Transverse colon (tissue), 4 donors: ENCODE data around the gene PRSS35.
"Not testable (repeated sequence)": the region's sequence is repeated elsewhere in the genome, so short reads cannot be mapped to it uniquely, and the experiment has no call there.

Experiments
- EP300 ChIP-seq: sonication (generic); formaldehyde crosslinking; IDR thresholded peaks from one replicate; pipeline ENCODE4 v1.6.1; 2017; ENCODE audit warnings: antibody characterized with exemption, low read depth
- POLR2A ChIP-seq: fragments of 450-650 bp; IDR thresholded peaks from one replicate; pipeline ENCODE4 v1.6.1; 2016; ENCODE audit warnings: antibody characterized with exemption, mild to moderate bottlenecking, moderate library complexity
- POLR2AphosphoS5 ChIP-seq, 3 donors: sonication (generic); formaldehyde crosslinking; IDR thresholded peaks; one replicate each; pipeline ENCODE4 v1.6.1; 2016; ENCODE audit warnings: antibody characterized with exemption in 3 of 3
- TF ChIP-seq, protein P1 (sequence below), 5 experiments: fragments of 200-600 bp in 3 of 5; fragments of 450-650 bp in 2 of 5; sonication (generic) in 3 of 5; IDR thresholded peaks; 1 replicate in 2 of 5; 2 replicates in 3 of 5; pipeline ENCODE4 v1.5.1; 2016 to 2017; ENCODE audit warnings: antibody characterized with exemption in 5 of 5, inconsistent platforms in 3 of 5, mild to moderate bottlenecking in 2 of 5, moderate library complexity in 1 of 5

DNA sequence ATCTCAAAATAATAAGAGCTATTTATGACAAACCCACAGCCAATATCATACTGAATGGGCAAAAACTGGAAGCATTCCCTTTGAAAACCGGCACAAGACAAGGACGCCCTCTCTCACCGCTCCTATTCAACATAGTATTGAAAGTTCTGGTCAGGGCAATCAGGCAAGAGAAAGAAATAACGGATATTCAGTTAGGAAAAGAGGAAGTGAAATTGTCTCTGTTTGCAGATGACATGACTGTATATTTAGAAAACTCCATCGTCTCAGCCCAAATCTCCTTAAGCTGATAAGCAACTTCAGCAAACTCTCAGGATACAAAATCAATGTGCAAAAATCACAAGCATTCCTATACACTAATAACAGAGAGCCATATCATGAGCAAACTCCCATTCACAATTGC lies 38.1 kb downstream of the PRSS35 start:
- TF ChIP-seq, protein P1, sequence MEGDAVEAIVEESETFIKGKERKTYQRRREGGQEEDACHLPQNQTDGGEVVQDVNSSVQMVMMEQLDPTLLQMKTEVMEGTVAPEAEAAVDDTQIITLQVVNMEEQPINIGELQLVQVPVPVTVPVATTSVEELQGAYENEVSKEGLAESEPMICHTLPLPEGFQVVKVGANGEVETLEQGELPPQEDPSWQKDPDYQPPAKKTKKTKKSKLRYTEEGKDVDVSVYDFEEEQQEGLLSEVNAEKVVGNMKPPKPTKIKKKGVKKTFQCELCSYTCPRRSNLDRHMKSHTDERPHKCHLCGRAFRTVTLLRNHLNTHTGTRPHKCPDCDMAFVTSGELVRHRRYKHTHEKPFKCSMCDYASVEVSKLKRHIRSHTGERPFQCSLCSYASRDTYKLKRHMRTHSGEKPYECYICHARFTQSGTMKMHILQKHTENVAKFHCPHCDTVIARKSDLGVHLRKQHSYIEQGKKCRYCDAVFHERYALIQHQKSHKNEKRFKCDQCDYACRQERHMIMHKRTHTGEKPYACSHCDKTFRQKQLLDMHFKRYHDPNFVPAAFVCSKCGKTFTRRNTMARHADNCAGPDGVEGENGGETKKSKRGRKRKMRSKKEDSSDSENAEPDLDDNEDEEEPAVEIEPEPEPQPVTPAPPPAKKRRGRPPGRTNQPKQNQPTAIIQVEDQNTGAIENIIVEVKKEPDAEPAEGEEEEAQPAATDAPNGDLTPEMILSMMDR (IDR thresholded peaks at IDR 0.05): not testable (repeated sequence)
- TF ChIP-seq POLR2AphosphoS5 (IDR thresholded peaks at IDR 0.05); POLR2A; EP300: not testable (repeated sequence)
